ENCODE results near the gene MED13. TPM values are rescaled to one million over a fixed set of nuclear protein-coding genes. Genes with fewer than 3 reads are reported as not detected.

Gene MED13
- total RNA-seq, 1 experiment from 2014 or later = 96.0 TPM

DNA sequence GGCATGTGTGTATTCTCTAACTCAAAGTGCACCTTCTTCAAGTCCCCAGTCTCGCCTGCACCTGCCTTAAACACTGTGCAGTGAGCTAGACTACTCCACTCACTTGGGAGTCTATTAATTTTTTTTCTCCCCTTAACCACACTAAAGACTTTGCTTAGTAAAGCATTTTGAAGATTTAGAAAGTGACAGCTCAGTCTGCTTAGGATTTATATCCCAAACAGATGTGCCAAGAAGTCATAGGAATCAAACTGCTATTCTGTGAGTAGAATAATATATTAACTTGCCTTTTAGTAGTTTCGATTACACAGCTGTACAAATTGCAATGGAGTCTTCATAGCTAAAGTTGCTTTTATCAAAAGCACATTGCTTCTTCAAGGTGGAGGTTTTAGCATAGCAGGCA is 47.2 kb upstream of the MED13 start:
- Histone ChIP-seq H3K4me2 (ENCODE audit: low read length) (no peak overlapping the region), H3K9ac (ENCODE audit: low read length) (no peak overlapping the region), H3K9me2 (ENCODE audit: insufficient read depth) (no peaks in the 10 kb centered on the region), H3K4me3 (replicated peaks in 1 of 2; ENCODE audit: low read depth in 1 of 2, low read length in 2 of 2) (no peak overlapping the region), H3K4me1 (ENCODE audit: control insufficient read depth in 1 of 2, insufficient read depth in 2 of 2, low read length in 2 of 2) (peaks cover 0 to 16% of the 10 kb centered on the region in 2 experiments; a peak in 2 of 4 replicates), H3K27ac (ENCODE audit: low read depth, low read length) (no peak overlapping the region), H4K20me1 (ENCODE audit: insufficient read depth) (no peaks in the 10 kb centered on the region), H3K79me2 (ENCODE audit: insufficient read depth, low read length) (no peaks in the 10 kb centered on the region), H3K36me3 (ENCODE audit: control insufficient read depth in 1 of 2, insufficient read depth in 2 of 2, low read length in 2 of 2) (no peaks in the 10 kb centered on the region), H3K27me3 (ENCODE audit: insufficient read depth, low read length) (no peaks in the 10 kb centered on the region), H2AFZ (ENCODE audit: low read depth, low read length, poor library complexity, severe bottlenecking) (no peak overlapping the region), H3K9me3 (ENCODE audit: control insufficient read depth in 1 of 2, insufficient read depth in 1 of 2, low read depth in 1 of 2, low read length in 2 of 2) (no peaks in the 10 kb centered on the region)
- ChIA-PET RAD21 (ENCODE audit: low non-redundant PET in 1 of 2, low total read pairs in 2 of 2, uncharacterized antibody in 2 of 2, unreplicated experiment in 2 of 2) (no interaction called here), CTCF (no interaction called here), POLR2A (no interaction called here)
- TF ChIP-seq RAD21 (IDR thresholded peaks at IDR 0.05; ENCODE audit: low read depth) (no peak), ZNF274 (IDR thresholded peaks at IDR 0.05; ENCODE audit: low read depth, low read length) (no peak), YY1 (IDR thresholded peaks at IDR 0.05; ENCODE audit: extremely low read depth, insufficient replicate concordance, low read depth, low read length) (no peak), EZH2 (IDR thresholded peaks at IDR 0.05) (no peak), SIN3A (IDR thresholded peaks at IDR 0.05; ENCODE audit: low read depth) (no peak), CEBPB (IDR thresholded peaks at IDR 0.05; ENCODE audit: low read depth) (no peak), ZFX (IDR thresholded peaks at IDR 0.05) (no peak), FOSL1 (IDR thresholded peaks at IDR 0.05; ENCODE audit: low read depth) (no peak), ELF1 (IDR thresholded peaks at IDR 0.05; ENCODE audit: borderline replicate concordance, low read depth) (no peak), TCF7L2 (IDR thresholded peaks at IDR 0.05; ENCODE audit: borderline replicate concordance, extremely low read depth, insufficient read depth, insufficient read length) (no peak), SRF (IDR thresholded peaks at IDR 0.05; ENCODE audit: low read depth) (no peak), EGR1 (IDR thresholded peaks at IDR 0.05; ENCODE audit: low read depth) (no peak), POLR2AphosphoS5 (IDR thresholded peaks at IDR 0.05; ENCODE audit: low read depth, low read length) (no peak), CBX3 (IDR thresholded peaks at IDR 0.05; ENCODE audit: low read depth) (no peak)
- TF ChIP-seq, protein P1, sequence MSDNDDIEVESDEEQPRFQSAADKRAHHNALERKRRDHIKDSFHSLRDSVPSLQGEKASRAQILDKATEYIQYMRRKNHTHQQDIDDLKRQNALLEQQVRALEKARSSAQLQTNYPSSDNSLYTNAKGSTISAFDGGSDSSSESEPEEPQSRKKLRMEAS (IDR thresholded peaks at IDR 0.05) = no peak
- TF ChIP-seq, protein P2, sequence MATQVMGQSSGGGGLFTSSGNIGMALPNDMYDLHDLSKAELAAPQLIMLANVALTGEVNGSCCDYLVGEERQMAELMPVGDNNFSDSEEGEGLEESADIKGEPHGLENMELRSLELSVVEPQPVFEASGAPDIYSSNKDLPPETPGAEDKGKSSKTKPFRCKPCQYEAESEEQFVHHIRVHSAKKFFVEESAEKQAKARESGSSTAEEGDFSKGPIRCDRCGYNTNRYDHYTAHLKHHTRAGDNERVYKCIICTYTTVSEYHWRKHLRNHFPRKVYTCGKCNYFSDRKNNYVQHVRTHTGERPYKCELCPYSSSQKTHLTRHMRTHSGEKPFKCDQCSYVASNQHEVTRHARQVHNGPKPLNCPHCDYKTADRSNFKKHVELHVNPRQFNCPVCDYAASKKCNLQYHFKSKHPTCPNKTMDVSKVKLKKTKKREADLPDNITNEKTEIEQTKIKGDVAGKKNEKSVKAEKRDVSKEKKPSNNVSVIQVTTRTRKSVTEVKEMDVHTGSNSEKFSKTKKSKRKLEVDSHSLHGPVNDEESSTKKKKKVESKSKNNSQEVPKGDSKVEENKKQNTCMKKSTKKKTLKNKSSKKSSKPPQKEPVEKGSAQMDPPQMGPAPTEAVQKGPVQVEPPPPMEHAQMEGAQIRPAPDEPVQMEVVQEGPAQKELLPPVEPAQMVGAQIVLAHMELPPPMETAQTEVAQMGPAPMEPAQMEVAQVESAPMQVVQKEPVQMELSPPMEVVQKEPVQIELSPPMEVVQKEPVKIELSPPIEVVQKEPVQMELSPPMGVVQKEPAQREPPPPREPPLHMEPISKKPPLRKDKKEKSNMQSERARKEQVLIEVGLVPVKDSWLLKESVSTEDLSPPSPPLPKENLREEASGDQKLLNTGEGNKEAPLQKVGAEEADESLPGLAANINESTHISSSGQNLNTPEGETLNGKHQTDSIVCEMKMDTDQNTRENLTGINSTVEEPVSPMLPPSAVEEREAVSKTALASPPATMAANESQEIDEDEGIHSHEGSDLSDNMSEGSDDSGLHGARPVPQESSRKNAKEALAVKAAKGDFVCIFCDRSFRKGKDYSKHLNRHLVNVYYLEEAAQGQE (IDR thresholded peaks at IDR 0.05; ENCODE audit: low read depth) = no peak
- TF ChIP-seq, protein P3, sequence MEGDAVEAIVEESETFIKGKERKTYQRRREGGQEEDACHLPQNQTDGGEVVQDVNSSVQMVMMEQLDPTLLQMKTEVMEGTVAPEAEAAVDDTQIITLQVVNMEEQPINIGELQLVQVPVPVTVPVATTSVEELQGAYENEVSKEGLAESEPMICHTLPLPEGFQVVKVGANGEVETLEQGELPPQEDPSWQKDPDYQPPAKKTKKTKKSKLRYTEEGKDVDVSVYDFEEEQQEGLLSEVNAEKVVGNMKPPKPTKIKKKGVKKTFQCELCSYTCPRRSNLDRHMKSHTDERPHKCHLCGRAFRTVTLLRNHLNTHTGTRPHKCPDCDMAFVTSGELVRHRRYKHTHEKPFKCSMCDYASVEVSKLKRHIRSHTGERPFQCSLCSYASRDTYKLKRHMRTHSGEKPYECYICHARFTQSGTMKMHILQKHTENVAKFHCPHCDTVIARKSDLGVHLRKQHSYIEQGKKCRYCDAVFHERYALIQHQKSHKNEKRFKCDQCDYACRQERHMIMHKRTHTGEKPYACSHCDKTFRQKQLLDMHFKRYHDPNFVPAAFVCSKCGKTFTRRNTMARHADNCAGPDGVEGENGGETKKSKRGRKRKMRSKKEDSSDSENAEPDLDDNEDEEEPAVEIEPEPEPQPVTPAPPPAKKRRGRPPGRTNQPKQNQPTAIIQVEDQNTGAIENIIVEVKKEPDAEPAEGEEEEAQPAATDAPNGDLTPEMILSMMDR (IDR thresholded peaks at IDR 0.05 in 2 of 3, conservative IDR thresholded peaks at IDR 0.05 in 1 of 3; ENCODE audit: borderline replicate concordance in 1 of 3, insufficient read depth in 1 of 3, low read depth in 2 of 3, low read length in 2 of 3) = no peak
- no TSS peak for BruUV-seq (replicated peaks)
- ATAC-seq = no peak
- no peak for DNase-seq (ENCODE audit: low read depth, low spot score)
- intact Hi-C loops (cut with micrococcal nuclease) = no loop called here

Data from HCT116 (cell line).